NB4 (cell line): ENCODE data around the gene KDM5B.

Experiments used
- CTCF ChIP-seq: IDR thresholded peaks from one replicate; pipeline ENCODE4 v1.5.1; 2012; ENCODE audit warnings: low read depth, low read length
- MAX ChIP-seq: IDR thresholded peaks from 2 replicates; pipeline ENCODE4 v1.6.1; 2011; ENCODE audit warnings: low read depth, low read length
- MYC ChIP-seq: IDR thresholded peaks from 2 replicates; pipeline ENCODE4 v1.6.1; 2011; ENCODE audit warnings: low read depth, low read length
- POLR2A ChIP-seq: IDR thresholded peaks from 2 replicates; pipeline ENCODE4 v1.6.1; 2011; ENCODE audit warnings: mild to moderate bottlenecking; ENCODE audit not compliant: insufficient read length; ENCODE audit errors: extremely low read depth

GRCh38 chr1:202810615-202811295, 2.5 kb upstream of the KDM5B start, which contains the start of gene PCAT6:
- TF ChIP-seq CTCF (no peak), POLR2A (peak; percentile 66), MAX (peak; percentile 89), MYC (no peak)
